ENCODE data around the gene GALNT13.

- TF ChIP-seq CTCF (IDR thresholded peaks at IDR 0.05) (no peak), POLR2A (IDR thresholded peaks at IDR 0.05) (no peak)
These were observed 598.7 kb downstream of the GALNT13 start for GRCh38 chr2:154470376-154470775.
